ENCODE results near the gene DGUOK.

DGUOK gene

GRCh38 chr2:73993778-73994177 lies 67.1 kb downstream of the DGUOK start:
- no peak for DNase-seq (ENCODE audit: low read depth in 1 of 2, low spot score in 1 of 2)

- no peak for DNase-seq (ENCODE audit: low read depth in 1 of 2, low spot score in 1 of 2)
Measured at GRCh38 chr2:73994178-73994831, 67.6 kb downstream of the DGUOK start.

GRCh38 chr2:73995810-73996209 lies 69.1 kb downstream of the DGUOK start:
- DNase-seq (ENCODE audit: low read depth in 1 of 2, low spot score in 1 of 2): no peak

GRCh38 chr2:73997813-73998212 lies 71.1 kb downstream of the DGUOK start:
- DNase-seq (ENCODE audit: low read depth in 1 of 2, low spot score in 1 of 2): no peak

GRCh38 chr2:73998451-73998850 lies 71.8 kb downstream of the DGUOK start:
- no peak for DNase-seq (ENCODE audit: low read depth in 1 of 2, low spot score in 1 of 2)

- no peak for DNase-seq (ENCODE audit: low read depth in 1 of 2, low spot score in 1 of 2)
Measured at GRCh38 chr2:73998933-73999332, 72.3 kb downstream of the DGUOK start.

- no peak for DNase-seq (ENCODE audit: low read depth in 1 of 2, low spot score in 1 of 2)
Measured at GRCh38 chr2:73999881-74000597, 73.4 kb downstream of the DGUOK start.

GRCh38 chr2:74000666-74001065 lies 74.0 kb downstream of the DGUOK start:
- no peak for DNase-seq (ENCODE audit: low read depth in 1 of 2, low spot score in 1 of 2)

GRCh38 chr2:74001121-74001520 lies 74.4 kb downstream of the DGUOK start:
- no peak for DNase-seq (ENCODE audit: low read depth in 1 of 2, low spot score in 1 of 2)

GRCh38 chr2:74001781-74002504 lies 75.3 kb downstream of the DGUOK start:
- no peak for DNase-seq (ENCODE audit: low read depth in 1 of 2, low spot score in 1 of 2)

- DNase-seq (ENCODE audit: low read depth in 1 of 2, low spot score in 1 of 2): peak; percentile 63 to 67
Measured at GRCh38 chr2:74002505-74003421, 76.1 kb downstream of the DGUOK start.

GRCh38 chr2:74003494-74004211 lies 77.0 kb downstream of the DGUOK start:
- DNase-seq (ENCODE audit: low read depth in 1 of 2, low spot score in 1 of 2): no peak

GRCh38 chr2:74004212-74005182 lies 77.8 kb downstream of the DGUOK start:
- DNase-seq (ENCODE audit: low read depth in 1 of 2, low spot score in 1 of 2): no peak

- DNase-seq (ENCODE audit: low read depth in 1 of 2, low spot score in 1 of 2): no peak
Measured at GRCh38 chr2:74005786-74006185, 79.1 kb downstream of the DGUOK start.

- no peak for DNase-seq (ENCODE audit: low read depth in 1 of 2, low spot score in 1 of 2)
Measured at GRCh38 chr2:74006459-74006858, 79.8 kb downstream of the DGUOK start.

GRCh38 chr2:74007121-74007520 lies 80.4 kb downstream of the DGUOK start:
- no peak for DNase-seq (ENCODE audit: low read depth in 1 of 2, low spot score in 1 of 2)

GRCh38 chr2:74007711-74008110 lies 81.0 kb downstream of the DGUOK start:
- DNase-seq (ENCODE audit: low read depth in 1 of 2, low spot score in 1 of 2): no peak
